Measurements from ENCODE around the gene CEP72.

The CEP72 gene

GRCh38 chr5:590346-590745 lies 21.8 kb upstream of the CEP72 start:
- H3K4me2 ChIP-seq (ENCODE audit: low read length): no peak overlapping the region
- H3K9me3 ChIP-seq (ENCODE audit: low read length): no peaks in the 10 kb centered on the region
- H3K36me3 ChIP-seq (ENCODE audit: insufficient read depth, low read length): no peaks in the 10 kb centered on the region
- H3K9me2 ChIP-seq (ENCODE audit: low read depth, low read length): no peaks in the 10 kb centered on the region
- no peak for TF ChIP-seq EZH2 (IDR thresholded peaks at IDR 0.05; ENCODE audit: borderline replicate concordance, low read length)
- no peak for TF ChIP-seq CTCF (IDR thresholded peaks at IDR 0.05; ENCODE audit: low read length)
- no peaks in the 10 kb centered on the region for H4K20me1 ChIP-seq (ENCODE audit: insufficient read depth, low read length)
- no peaks in the 10 kb centered on the region for H3K4me1 ChIP-seq (ENCODE audit: insufficient read depth, low read length, severe bottlenecking)
- no peak overlapping the region for H3K9ac ChIP-seq (ENCODE audit: low read length)
- no peak overlapping the region for H3K4me3 ChIP-seq (ENCODE audit: low read depth, low read length, poor library complexity, severe bottlenecking)
- H3K27me3 ChIP-seq (ENCODE audit: insufficient read depth, low read length): no peaks in the 10 kb centered on the region
- H3F3A ChIP-seq (ENCODE audit: insufficient read depth, low read length): no peaks in the 10 kb centered on the region
- no peaks in the 10 kb centered on the region for H3K79me2 ChIP-seq (ENCODE audit: insufficient read depth, low read length)
- no peak overlapping the region for H2AFZ ChIP-seq (ENCODE audit: low read length)
- H3K27ac ChIP-seq (ENCODE audit: low read depth, low read length, poor library complexity, severe bottlenecking): no peak overlapping the region

- Histone ChIP-seq H3K4me2 (ENCODE audit: low read length) (no peak overlapping the region), H3K27me3 (ENCODE audit: insufficient read depth, low read length) (no peaks in the 10 kb centered on the region)
- TF ChIP-seq CTCF (IDR thresholded peaks at IDR 0.05; ENCODE audit: low read length): no peak
- no peak for TF ChIP-seq EZH2 (IDR thresholded peaks at IDR 0.05; ENCODE audit: borderline replicate concordance, low read length)
Observed at GRCh38 chr5:591746-592145, 20.4 kb upstream of the CEP72 start.

DNA sequence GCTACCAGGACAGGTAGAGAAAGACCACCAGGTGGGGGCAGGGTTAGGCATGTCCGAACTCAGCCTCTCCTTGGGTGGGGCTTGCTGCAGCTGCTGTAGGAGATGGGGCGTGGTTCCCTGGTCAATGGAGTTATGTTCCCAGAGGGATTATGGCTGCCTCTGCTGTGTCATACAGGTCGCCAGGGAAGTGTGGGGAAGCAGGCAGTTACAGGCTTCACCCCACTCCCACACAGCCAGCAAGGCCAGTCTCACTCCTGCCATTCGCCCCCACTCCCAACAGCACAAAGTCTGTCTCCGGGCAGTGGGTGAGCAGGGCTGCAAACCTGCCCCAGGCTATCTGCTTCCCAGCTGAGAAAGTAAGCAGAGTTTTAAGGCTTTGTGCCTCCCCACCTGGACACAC lies 20.0 kb upstream of the CEP72 start:
- Histone ChIP-seq H3K9ac (ENCODE audit: low read length) (no peak overlapping the region), H3K27ac (ENCODE audit: low read depth, low read length, poor library complexity, severe bottlenecking) (no peak overlapping the region), H3K4me1 (ENCODE audit: insufficient read depth, low read length, severe bottlenecking) (no peaks in the 10 kb centered on the region), H3F3A (ENCODE audit: insufficient read depth, low read length) (no peaks in the 10 kb centered on the region), H3K9me2 (ENCODE audit: low read depth, low read length) (no peaks in the 10 kb centered on the region), H2AFZ (ENCODE audit: low read length) (no peak overlapping the region), H3K27me3 (ENCODE audit: insufficient read depth, low read length) (no peaks in the 10 kb centered on the region), H3K4me3 (ENCODE audit: low read depth, low read length, poor library complexity, severe bottlenecking) (no peak overlapping the region), H3K79me2 (ENCODE audit: insufficient read depth, low read length) (no peaks in the 10 kb centered on the region), H3K4me2 (ENCODE audit: low read length) (no peak overlapping the region), H3K9me3 (ENCODE audit: low read length) (no peaks in the 10 kb centered on the region), H4K20me1 (ENCODE audit: insufficient read depth, low read length) (no peaks in the 10 kb centered on the region), H3K36me3 (ENCODE audit: insufficient read depth, low read length) (no peaks in the 10 kb centered on the region)
- TF ChIP-seq EZH2 (IDR thresholded peaks at IDR 0.05; ENCODE audit: borderline replicate concordance, low read length): no peak
- no peak for TF ChIP-seq CTCF (IDR thresholded peaks at IDR 0.05; ENCODE audit: low read length)

More at GRCh38 chr5:591746-592145, 20.4 kb upstream of the CEP72 start:
- no peak overlapping the region for H3K4me3 ChIP-seq (ENCODE audit: low read depth, low read length, poor library complexity, severe bottlenecking)
- no peaks in the 10 kb centered on the region for H3K79me2 ChIP-seq (ENCODE audit: insufficient read depth, low read length)
- H3K4me1 ChIP-seq (ENCODE audit: insufficient read depth, low read length, severe bottlenecking): no peaks in the 10 kb centered on the region
- no peaks in the 10 kb centered on the region for H3K36me3 ChIP-seq (ENCODE audit: insufficient read depth, low read length)
- H3K27ac ChIP-seq (ENCODE audit: low read depth, low read length, poor library complexity, severe bottlenecking): no peak overlapping the region
- no peaks in the 10 kb centered on the region for H3K9me3 ChIP-seq (ENCODE audit: low read length)
- no peaks in the 10 kb centered on the region for H4K20me1 ChIP-seq (ENCODE audit: insufficient read depth, low read length)
- no peaks in the 10 kb centered on the region for H3F3A ChIP-seq (ENCODE audit: insufficient read depth, low read length)
- H3K9me2 ChIP-seq (ENCODE audit: low read depth, low read length): no peaks in the 10 kb centered on the region
- H2AFZ ChIP-seq (ENCODE audit: low read length): no peak overlapping the region
- no peak overlapping the region for H3K9ac ChIP-seq (ENCODE audit: low read length)
